Measurements from ENCODE around the gene SAP130. TPM values are rescaled to one million over a fixed set of nuclear protein-coding genes. Genes with fewer than 3 reads are reported as not detected.

SAP130 gene
- total RNA-seq, 1 donor from 2014 or later: 28.5 TPM

DNA sequence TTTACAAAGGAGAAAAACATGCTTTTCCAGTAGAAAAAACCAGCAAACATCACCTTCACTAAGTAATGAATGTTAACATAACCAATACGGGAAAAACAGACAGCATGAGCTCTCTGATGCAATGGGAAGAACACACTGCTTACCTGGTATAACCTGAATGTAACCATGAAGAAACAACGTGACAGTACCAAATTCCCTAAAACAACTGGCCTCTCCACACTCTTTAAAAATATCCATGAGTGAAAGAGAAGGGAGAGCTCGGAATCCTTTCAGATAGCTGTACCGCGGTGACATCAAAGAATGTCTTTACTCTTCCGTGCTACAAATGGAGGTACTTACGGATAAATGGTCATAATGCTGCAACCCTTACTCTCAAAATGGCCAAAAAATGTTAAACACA, 32.1 kb downstream of the SAP130 start:
- Mint-ChIP-seq H3K9me3 (ENCODE audit: unreplicated experiment) (no peaks in the 10 kb centered on the region), H3K4me1 (ENCODE audit: low read depth, unreplicated experiment) (no peaks in the 10 kb centered on the region), H3K4me3 (ENCODE audit: unreplicated experiment) (no peak overlapping the region), H3K36me3 (ENCODE audit: unreplicated experiment) (no peaks in the 10 kb centered on the region), H3K27me3 (ENCODE audit: unreplicated experiment) (peaks cover 1% of the 10 kb centered on the region), H3K27ac (ENCODE audit: unreplicated experiment) (no peak overlapping the region)
- TF ChIP-seq, protein P1, sequence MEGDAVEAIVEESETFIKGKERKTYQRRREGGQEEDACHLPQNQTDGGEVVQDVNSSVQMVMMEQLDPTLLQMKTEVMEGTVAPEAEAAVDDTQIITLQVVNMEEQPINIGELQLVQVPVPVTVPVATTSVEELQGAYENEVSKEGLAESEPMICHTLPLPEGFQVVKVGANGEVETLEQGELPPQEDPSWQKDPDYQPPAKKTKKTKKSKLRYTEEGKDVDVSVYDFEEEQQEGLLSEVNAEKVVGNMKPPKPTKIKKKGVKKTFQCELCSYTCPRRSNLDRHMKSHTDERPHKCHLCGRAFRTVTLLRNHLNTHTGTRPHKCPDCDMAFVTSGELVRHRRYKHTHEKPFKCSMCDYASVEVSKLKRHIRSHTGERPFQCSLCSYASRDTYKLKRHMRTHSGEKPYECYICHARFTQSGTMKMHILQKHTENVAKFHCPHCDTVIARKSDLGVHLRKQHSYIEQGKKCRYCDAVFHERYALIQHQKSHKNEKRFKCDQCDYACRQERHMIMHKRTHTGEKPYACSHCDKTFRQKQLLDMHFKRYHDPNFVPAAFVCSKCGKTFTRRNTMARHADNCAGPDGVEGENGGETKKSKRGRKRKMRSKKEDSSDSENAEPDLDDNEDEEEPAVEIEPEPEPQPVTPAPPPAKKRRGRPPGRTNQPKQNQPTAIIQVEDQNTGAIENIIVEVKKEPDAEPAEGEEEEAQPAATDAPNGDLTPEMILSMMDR (IDR thresholded peaks at IDR 0.05; ENCODE audit: partially characterized antibody, unreplicated experiment): no peak
- no peak for DNase-seq

DNA sequence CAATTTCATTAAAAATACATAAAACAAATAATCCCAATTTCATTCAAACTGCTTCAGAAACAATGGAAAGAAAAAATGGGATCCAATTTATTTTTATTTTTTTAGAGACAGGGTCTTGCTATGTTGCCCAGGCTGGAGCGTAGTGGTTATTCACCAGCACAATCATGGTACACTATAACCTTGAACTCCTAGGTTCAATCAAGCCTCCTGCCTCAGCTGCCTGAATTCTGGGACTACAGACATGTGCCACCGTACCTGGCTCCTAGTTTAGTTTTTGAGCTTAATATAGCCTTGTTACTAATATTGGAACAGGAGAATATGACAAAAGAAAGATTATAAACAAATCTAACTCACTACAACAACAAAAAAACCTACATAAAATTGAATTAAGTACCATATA, 34.2 kb downstream of the SAP130 start:
- TF ChIP-seq, protein P1 (IDR thresholded peaks at IDR 0.05; ENCODE audit: partially characterized antibody, unreplicated experiment): no peak
- Mint-ChIP-seq H3K4me3 (ENCODE audit: unreplicated experiment) (no peak overlapping the region), H3K27ac (ENCODE audit: unreplicated experiment) (no peak overlapping the region), H3K36me3 (ENCODE audit: unreplicated experiment) (no peaks in the 10 kb centered on the region), H3K9me3 (ENCODE audit: unreplicated experiment) (no peaks in the 10 kb centered on the region), H3K27me3 (ENCODE audit: unreplicated experiment) (peaks cover 1% of the 10 kb centered on the region), H3K4me1 (ENCODE audit: low read depth, unreplicated experiment) (no peaks in the 10 kb centered on the region)
- DNase-seq: no peak

DNA sequence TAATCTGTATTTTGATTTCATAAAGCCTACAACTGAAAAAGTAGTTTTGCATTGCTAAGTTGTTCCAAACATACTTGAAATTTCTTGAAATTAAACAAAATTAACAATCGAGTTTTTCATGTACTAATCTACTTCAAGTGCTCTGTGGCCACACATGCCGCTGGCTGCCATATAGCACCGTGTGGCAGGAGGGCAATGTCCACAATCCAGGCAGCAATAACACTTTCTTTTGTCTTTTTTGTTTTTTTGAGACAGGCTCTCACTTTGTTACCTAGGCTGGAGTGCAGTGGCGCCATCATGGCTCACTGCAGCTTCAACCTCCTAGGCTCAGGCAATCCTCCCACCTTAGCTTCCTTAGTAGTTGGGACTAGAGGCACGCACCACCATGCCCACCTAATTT, 36.1 kb downstream of the SAP130 start:
- Mint-ChIP-seq H3K9me3 (ENCODE audit: unreplicated experiment) (no peaks in the 10 kb centered on the region), H3K36me3 (ENCODE audit: unreplicated experiment) (no peaks in the 10 kb centered on the region), H3K27ac (ENCODE audit: unreplicated experiment) (no peak overlapping the region), H3K4me3 (ENCODE audit: unreplicated experiment) (no peak overlapping the region), H3K4me1 (ENCODE audit: low read depth, unreplicated experiment) (no peaks in the 10 kb centered on the region), H3K27me3 (ENCODE audit: unreplicated experiment) (peaks cover 1% of the 10 kb centered on the region)
- DNase-seq: no peak
- TF ChIP-seq, protein P1 (IDR thresholded peaks at IDR 0.05; ENCODE audit: partially characterized antibody, unreplicated experiment): no peak

DNA sequence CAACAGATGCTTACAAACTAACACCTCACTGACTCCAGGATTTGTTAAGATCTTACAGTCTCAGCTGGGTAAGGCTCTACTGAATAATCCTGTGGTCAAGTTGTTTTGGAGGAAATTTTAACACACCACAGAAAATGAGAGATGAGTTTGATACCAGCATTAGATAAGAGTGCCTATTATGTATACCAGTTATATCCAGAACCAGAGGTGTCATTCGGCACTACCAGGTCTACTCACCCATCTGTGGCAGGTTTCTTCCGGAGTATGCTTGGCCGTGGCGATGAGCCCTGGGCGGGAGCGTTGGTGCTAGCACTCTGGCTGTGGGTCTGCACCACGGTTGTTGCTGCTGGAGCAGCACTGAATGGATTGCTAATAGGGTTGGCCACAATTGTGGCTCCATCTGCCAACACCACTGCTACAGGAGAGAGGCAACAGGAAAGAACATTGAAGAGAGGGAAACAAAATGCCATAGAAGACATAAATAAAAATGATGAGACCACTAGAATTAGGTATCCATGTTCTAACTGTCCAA, 41.2 kb downstream of the SAP130 start:
- peak overlapping the region; percentile 63 for H3K27ac Mint-ChIP-seq (ENCODE audit: unreplicated experiment)
- TF ChIP-seq, protein P1 (IDR thresholded peaks at IDR 0.05; ENCODE audit: partially characterized antibody, unreplicated experiment): no peak
- no peaks in the 10 kb centered on the region for H3K27me3 Mint-ChIP-seq (ENCODE audit: unreplicated experiment)
- no peak overlapping the region for H3K4me3 Mint-ChIP-seq (ENCODE audit: unreplicated experiment)
- no peak for DNase-seq
- H3K9me3 Mint-ChIP-seq (ENCODE audit: unreplicated experiment): peaks cover 1% of the 10 kb centered on the region
- H3K4me1 Mint-ChIP-seq (ENCODE audit: low read depth, unreplicated experiment): no peaks in the 10 kb centered on the region
- H3K36me3 Mint-ChIP-seq (ENCODE audit: unreplicated experiment): no peaks in the 10 kb centered on the region

DNA sequence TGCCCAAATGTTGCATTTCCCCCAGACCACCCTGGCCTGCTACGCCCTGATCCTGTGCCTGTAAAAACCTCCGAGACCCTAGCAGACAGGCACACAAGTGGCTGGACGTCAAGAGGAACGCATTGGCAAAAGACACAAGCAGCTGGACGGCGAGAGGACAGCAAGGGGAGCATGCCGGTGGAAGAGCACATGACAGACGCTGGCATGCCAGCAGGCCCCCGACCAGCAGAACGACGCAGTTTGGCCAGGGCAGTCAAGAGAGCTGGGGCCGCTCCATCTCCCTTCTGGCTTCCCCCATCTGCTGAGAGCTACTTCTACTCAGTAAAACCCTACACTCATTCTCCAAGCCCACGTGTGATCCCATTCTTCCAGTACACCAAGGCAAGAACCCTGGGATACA, 42.1 kb downstream of the SAP130 start:
- H3K27ac Mint-ChIP-seq (ENCODE audit: unreplicated experiment): no peak overlapping the region
- no peak overlapping the region for H3K4me3 Mint-ChIP-seq (ENCODE audit: unreplicated experiment)
- TF ChIP-seq, protein P1 (IDR thresholded peaks at IDR 0.05; ENCODE audit: partially characterized antibody, unreplicated experiment): no peak
- H3K27me3 Mint-ChIP-seq (ENCODE audit: unreplicated experiment): no peaks in the 10 kb centered on the region
- no peaks in the 10 kb centered on the region for H3K36me3 Mint-ChIP-seq (ENCODE audit: unreplicated experiment)
- no peak for DNase-seq
- H3K9me3 Mint-ChIP-seq (ENCODE audit: unreplicated experiment): peaks cover 1% of the 10 kb centered on the region
- no peaks in the 10 kb centered on the region for H3K4me1 Mint-ChIP-seq (ENCODE audit: low read depth, unreplicated experiment)

Measured in glutamatergic neuron (in vitro differentiated cells).